Lung (tissue), 12 donors: ENCODE measurements around the gene TANC1. TPM values are rescaled to one million over a fixed set of nuclear protein-coding genes. Genes with fewer than 3 reads are reported as not detected.

ENCODE experiments used
- ATAC-seq: fragments of 200-7000 bp; cut with Tn5 transposase; one replicate; pipeline ENCODE4 v1.9.1; 2020; ENCODE audit warnings: moderate number of reproducible peaks; ENCODE audit not compliant: insufficient read depth, low FRiP score
- DNase-seq, 3 donors: peaks; one replicate each; pipeline ENCODE4 v3.0.0-alpha.2; 2013 to 2017
- H3K27ac ChIP-seq, 2 donors: one replicate each; pipeline ENCODE4 v1.5.1; 2013; ENCODE audit warnings: mild to moderate bottlenecking in 2 of 2, moderate library complexity in 2 of 2, control low read depth in 1 of 2, inconsistent platforms in 1 of 2, low read depth in 1 of 2, low read length in 1 of 2
- H3K27me3 ChIP-seq, 3 donors: one replicate each; pipeline ENCODE4 v1.5.1; 2013; ENCODE audit warnings: low read length in 2 of 3; ENCODE audit not compliant: control insufficient read depth in 3 of 3, insufficient read depth in 3 of 3
- H3K36me3 ChIP-seq, 4 donors: one replicate each; pipeline ENCODE4 v1.5.1; 2013; ENCODE audit warnings: low read length in 4 of 4, mild to moderate bottlenecking in 1 of 4, moderate library complexity in 1 of 4; ENCODE audit not compliant: control insufficient read depth in 4 of 4, insufficient read depth in 4 of 4
- H3K4me1 ChIP-seq, 5 donors: one replicate each; pipeline ENCODE4 v1.5.1; 2013; ENCODE audit warnings: low read length in 5 of 5, mild to moderate bottlenecking in 2 of 5, moderate library complexity in 1 of 5; ENCODE audit not compliant: control insufficient read depth in 5 of 5, insufficient read depth in 5 of 5
- H3K4me3 ChIP-seq: one replicate; pipeline ENCODE4 v1.5.1; 2013; ENCODE audit warnings: mild to moderate bottlenecking, control low read depth, moderate library complexity
- H3K9ac ChIP-seq, 2 donors: one replicate each; pipeline ENCODE4 v1.5.1; 2013; ENCODE audit warnings: low read length in 2 of 2, control low read depth in 1 of 2; ENCODE audit not compliant: insufficient read depth in 1 of 2
- H3K9me3 ChIP-seq, 4 donors: one replicate each; pipeline ENCODE4 v1.5.1; 2013; ENCODE audit warnings: low read length in 3 of 4, mild to moderate bottlenecking in 1 of 4, moderate library complexity in 1 of 4; ENCODE audit not compliant: control insufficient read depth in 4 of 4, insufficient read depth in 3 of 4
- CTCF ChIP-seq: IDR thresholded peaks from 2 replicates; pipeline ENCODE4 v1.5.1; 2012; ENCODE audit warnings: mild to moderate bottlenecking; ENCODE audit errors: control extremely low read depth, extremely low read depth
- WGBS, 2 donors: extraction: QIAGEN DNeasy Blood & Tissue Kit; methylation state at CpG; one replicate each; pipeline ENCODE4 v1.1.7; 2013; 5-methylcytosine and 5-hydroxymethylcytosine counted together
- polyA plus RNA-seq, 2 donors: library from polyadenylated mRNA; stranded (reverse); fragments of 200-250 nt; gene quantifications; one replicate each; pipeline ENCODE4 v1.2.1, GENCODE V29; 2013
- total RNA-seq, 2 donors: library from RNA; depleted of rRNA in 1 of 2; stranded (reverse); fragments of >200 nt in 1 of 2; gene quantifications; one replicate each; pipeline ENCODE4 v1.2.1, GENCODE V29; 2014 to 2021
- donor health status: control.
- donor health status: control.
- donor health status: Bipolar disorder and iron deficiency.
- donor health status: healthy.
- donor health status: DM: yes; HTN: yes; CAD: no.

The TANC1 gene
- total and polyA plus RNA-seq, 4 donors, result 14.3 to 99.5 (median 37.3) TPM

DNA sequence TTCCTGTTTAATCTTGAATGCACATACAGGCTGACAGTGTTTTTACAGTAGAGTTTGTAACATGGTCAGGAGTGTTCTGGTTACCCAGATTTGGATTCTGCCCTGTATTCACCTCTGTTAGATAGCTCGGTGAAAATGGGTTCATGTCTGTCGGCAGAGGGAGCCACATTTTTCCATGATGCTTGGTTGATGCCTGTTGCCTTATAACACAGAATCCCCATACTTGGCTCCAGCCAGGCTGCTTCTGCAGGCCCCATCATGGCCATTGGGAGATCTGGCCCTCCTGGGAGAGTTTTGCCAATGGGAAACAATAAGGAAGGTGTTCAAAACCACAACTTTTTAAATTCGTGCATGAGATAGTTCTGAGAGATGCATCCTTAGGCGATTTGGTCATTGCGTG lies 240.0 kb downstream of the TANC1 start:
- Histone ChIP-seq H3K36me3 (peaks cover 4 to 30% (median 6%) of the 10 kb centered on the region in 4 donors), H3K4me1 (peaks cover 0 to 12% (median 4%) of the 10 kb centered on the region in 5 donors), H3K27ac (no peak overlapping the region), H3K27me3 (no peaks in the 10 kb centered on the region), H3K9me3 (no peaks in the 10 kb centered on the region), H3K9ac (no peak overlapping the region), H3K4me3 (no peak overlapping the region)
- 81 to 92% methylated on average over 5 of the region's 5 CpGs for WGBS, 2 donors
- DNase-seq (no peak), ATAC-seq (no peak)
- no peak for TF ChIP-seq CTCF

DNA sequence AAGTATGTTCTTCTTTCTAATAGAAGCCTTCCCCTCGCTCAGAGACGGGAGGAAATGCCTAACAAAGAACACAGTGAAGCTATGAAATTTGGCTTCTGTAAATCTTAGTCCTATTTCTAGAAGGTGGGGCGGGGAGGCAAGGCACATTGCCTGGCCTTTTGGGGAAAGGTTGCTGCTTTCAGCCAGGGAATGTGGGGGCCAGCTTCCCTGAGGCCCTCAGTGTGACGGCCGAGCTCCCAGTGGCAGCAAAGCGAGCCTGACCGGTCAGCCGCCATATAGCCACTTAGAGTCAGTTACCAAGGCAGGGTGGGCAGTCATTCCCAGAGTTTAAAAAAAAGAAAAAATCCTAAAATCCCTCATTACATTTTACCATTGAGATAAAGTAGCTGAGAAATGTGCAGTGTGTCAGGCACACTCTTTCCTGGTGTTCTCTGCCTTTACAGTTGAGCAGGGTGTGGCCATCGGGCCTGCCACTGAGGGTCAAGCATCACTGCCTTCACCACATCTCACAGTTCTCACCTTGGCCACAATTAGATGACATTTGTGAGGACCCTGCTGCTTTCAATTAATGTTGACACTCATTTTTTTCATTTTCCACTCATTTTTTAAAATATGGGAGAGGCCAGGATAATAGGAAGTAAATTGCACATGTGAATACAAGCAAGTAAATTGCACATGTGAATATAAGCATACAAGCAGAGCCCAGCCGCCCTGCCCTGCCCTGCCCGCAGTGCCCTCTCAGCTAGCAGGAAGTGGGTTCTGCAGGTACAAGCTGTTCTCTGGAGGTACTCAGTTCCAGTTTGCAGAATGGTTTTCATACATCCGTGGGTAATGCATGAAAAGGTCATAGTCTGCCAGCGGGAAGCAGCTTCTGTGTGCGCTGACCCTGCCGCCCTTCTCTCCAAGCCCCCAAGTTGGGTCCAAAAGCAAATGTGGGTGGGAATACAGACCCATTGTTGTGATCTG lies 241.2 kb downstream of the TANC1 start:
- H3K27ac ChIP-seq, result no peak overlapping the region
- DNase-seq (no peak), ATAC-seq (no peak)
- no peaks in the 10 kb centered on the region for H3K27me3 ChIP-seq
- H3K4me1 ChIP-seq, result peaks cover 0 to 12% (median 4%) of the 10 kb centered on the region in 5 donors
- TF ChIP-seq CTCF, result no peak
- 86 to 89% methylated on average over 15 of the region's 15 CpGs for WGBS, 2 donors
- no peak overlapping the region for H3K9ac ChIP-seq
- no peak overlapping the region for H3K4me3 ChIP-seq
- no peaks in the 10 kb centered on the region for H3K9me3 ChIP-seq
- H3K36me3 ChIP-seq, result peaks cover 4 to 31% (median 8%) of the 10 kb centered on the region in 4 donors

GRCh38 chr2:159211447-159212396 lies 243.3 kb downstream of the TANC1 start:
- no peak for ATAC-seq

More at GRCh38 chr2:159211447-159212396, 243.3 kb downstream of the TANC1 start:
- H3K4me3 ChIP-seq, result no peak overlapping the region
- no peaks in the 10 kb centered on the region for H3K9me3 ChIP-seq
- 76 to 84% methylated on average over 14 of the region's 14 CpGs for WGBS, 2 donors
- peaks cover 3 to 38% (median 17%) of the 10 kb centered on the region in 4 donors for H3K36me3 ChIP-seq
- DNase-seq, result peak in 1 of 3 donors; percentile 16
- no peak overlapping the region for H3K27ac ChIP-seq
- no peak for TF ChIP-seq CTCF
- H3K27me3 ChIP-seq, result no peaks in the 10 kb centered on the region
- H3K9ac ChIP-seq, result no peak overlapping the region
- H3K4me1 ChIP-seq, result peaks cover 0 to 12% (median 4%) of the 10 kb centered on the region in 5 donors
